AG09309 (cell line): ENCODE measurements around the gene BCAR1.

Experiments used
- DNase-seq: peaks from one replicate; pipeline ENCODE4 v3.0.0-alpha.2; 2010; ENCODE audit warnings: low read depth
- H3K4me3 ChIP-seq: 2 replicates; pipeline ENCODE4 v1.5.1; 2011; ENCODE audit warnings: mild to moderate bottlenecking, low read depth, low read length, moderate library complexity; ENCODE audit not compliant: control insufficient read depth
- CTCF ChIP-seq: IDR thresholded peaks from 2 replicates; pipeline ENCODE4 v1.5.1; 2011; ENCODE audit warnings: mild to moderate bottlenecking, low read depth, low read length, inconsistent platforms; ENCODE audit not compliant: insufficient read depth, control insufficient read depth; ENCODE audit errors: missing control alignments

Gene BCAR1

GRCh38 chr16:75233611-75233938 lies 17.8 kb downstream of the BCAR1 start:
- TF ChIP-seq CTCF = no peak
- no peak for DNase-seq

DNA sequence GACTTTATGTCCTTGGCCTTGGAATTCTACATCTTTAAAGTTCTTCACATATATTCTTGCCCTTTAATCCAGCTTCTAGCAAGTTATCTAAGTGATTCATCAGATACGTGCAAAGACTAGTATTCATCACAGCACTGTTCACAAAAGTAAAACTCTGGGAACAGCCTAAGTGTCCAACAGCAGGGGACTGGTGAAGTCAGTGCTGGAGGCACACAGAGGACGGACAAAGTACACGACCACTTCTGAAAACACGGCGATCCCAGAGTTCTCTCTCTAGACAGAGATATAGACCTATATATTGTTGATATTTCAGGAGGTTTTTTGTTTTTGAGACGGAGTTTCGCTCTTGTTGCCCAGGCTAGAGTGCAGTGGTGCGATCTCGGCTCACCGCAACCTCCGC lies 19.9 kb downstream of the BCAR1 start:
- no peak for TF ChIP-seq CTCF
- no peak for DNase-seq
- no peak overlapping the region for H3K4me3 ChIP-seq

More at GRCh38 chr16:75233611-75233938, 17.8 kb downstream of the BCAR1 start:
- no peak overlapping the region for H3K4me3 ChIP-seq

DNA sequence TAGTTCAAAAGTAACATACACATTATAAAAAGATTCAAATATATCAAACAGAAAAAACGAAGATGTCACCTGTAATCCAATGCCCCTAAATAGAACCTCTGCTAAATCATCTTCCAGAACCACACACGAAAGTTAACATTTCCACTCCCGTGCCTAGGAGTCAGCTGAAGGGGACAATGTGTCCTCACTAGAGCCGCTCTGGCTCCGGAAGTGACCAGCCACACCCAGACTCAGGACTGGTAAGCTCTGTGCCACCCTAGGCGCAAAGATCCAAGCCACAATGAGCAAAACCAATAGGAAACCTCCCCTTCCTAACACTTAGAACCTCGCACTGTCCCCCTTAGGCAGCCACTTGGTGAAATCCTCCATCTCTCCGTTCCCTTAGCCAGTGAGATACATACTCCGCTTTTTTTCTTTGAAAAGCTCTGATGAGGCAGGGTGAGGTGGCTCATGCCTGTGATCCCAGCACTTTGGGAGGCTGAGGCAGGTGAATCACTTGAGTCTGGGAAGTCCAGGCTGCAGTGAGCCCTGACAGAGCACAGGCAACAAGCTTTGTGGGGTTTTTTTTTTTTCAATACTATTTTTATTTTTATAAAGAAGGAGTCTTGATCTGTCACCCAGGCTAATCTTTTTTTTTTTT lies 20.8 kb downstream of the BCAR1 start:
- no peak for DNase-seq
- no peak overlapping the region for H3K4me3 ChIP-seq
- TF ChIP-seq CTCF = no peak

- DNase-seq = no peak
- no peak overlapping the region for H3K4me3 ChIP-seq
- no peak for TF ChIP-seq CTCF
Measured at GRCh38 chr16:75229172-75230031, 22.0 kb downstream of the BCAR1 start.

- no peak for TF ChIP-seq CTCF
- no peak overlapping the region for H3K4me3 ChIP-seq
- no peak for DNase-seq
Measured at GRCh38 chr16:75228143-75228976, 23.1 kb downstream of the BCAR1 start.

DNA sequence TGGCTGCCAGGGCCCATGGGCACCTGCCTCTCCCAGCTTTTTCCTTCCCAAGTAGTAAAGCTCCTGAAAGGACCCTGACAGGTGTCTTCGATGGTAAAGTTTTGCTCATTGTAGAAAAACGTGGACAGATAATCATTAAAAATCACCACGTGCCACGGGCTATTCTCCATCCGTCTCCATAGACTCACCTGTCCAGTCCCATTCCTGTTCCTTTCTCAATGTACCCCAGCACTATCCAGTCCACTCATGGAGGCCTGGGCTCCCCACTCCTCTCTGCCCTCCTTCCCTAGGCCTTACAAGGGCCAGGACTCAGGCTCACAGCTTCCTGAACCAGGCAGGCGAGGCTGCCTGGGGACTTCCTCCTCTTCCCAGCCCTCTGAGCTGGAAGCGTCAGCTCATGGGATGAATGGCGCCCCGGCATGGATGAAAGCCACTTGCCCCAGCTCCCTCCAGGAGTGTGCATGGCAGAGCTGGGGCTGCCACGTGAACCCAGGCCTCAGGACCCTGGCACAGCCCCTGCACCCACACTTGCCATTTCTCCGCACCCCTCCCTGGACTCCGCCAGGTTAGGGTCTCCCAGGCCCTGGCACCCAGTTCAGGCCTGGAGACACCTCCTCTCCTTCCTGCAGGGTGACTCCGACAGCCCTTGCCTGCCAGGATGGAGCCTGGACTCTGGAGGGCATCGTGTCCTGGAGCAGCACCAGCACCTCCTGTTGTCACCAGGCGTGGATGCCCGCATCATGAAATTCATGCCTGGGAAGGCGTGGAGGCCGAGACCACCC lies 23.9 kb downstream of the BCAR1 start:
- DNase-seq = no peak
- H3K4me3 ChIP-seq = no peak overlapping the region
- no peak for TF ChIP-seq CTCF
